Astrocyte (in vitro differentiated cells and primary cell): ENCODE results near the gene SSBP3. TPM values are rescaled to one million over a fixed set of nuclear protein-coding genes. Genes with fewer than 3 reads are reported as not detected.
A peak's percentile ranks its signal among the peaks of the same experiment; 100 is the strongest.

ENCODE experiments used
- DNase-seq: peaks from one replicate; pipeline ENCODE4 v3.0.0-alpha.2; 2010; ENCODE audit warnings: low read depth
- FAIRE-seq: peaks from 2 replicates; lab custom pipeline; 2011; peaks lifted over from hg19 to GRCh38; lab: Jason Lieb, UNC
- H2AFZ ChIP-seq: 2 replicates; pipeline ENCODE4 v1.6.0; 2012; ENCODE audit warnings: low read depth, low read length, inconsistent platforms
- H3K27ac ChIP-seq: 2 replicates; pipeline ENCODE4 v1.5.1; 2011; ENCODE audit warnings: low read depth, low read length, inconsistent platforms
- H3K27me3 ChIP-seq: 2 replicates; pipeline ENCODE4 v1.6.0; 2011; ENCODE audit warnings: low read length, inconsistent platforms; ENCODE audit not compliant: insufficient read depth
- H3K36me3 ChIP-seq: 2 replicates; pipeline ENCODE4 v1.5.1; 2011; ENCODE audit warnings: low read length, inconsistent platforms; ENCODE audit not compliant: insufficient read depth
- H3K4me1 ChIP-seq: 2 replicates; pipeline ENCODE4 v1.5.1; 2011; ENCODE audit warnings: low read length, inconsistent platforms; ENCODE audit not compliant: insufficient read depth
- H3K4me2 ChIP-seq: 2 replicates; pipeline ENCODE4 v1.6.0; 2012; ENCODE audit warnings: low read length, inconsistent platforms
- H3K4me3 ChIP-seq: 2 replicates; pipeline ENCODE4 v1.5.1; 2011; ENCODE audit warnings: low read depth, mild to moderate bottlenecking, low read length, inconsistent platforms; ENCODE audit not compliant: insufficient read depth
- H3K79me2 ChIP-seq: 2 replicates; pipeline ENCODE4 v1.6.0; 2012; ENCODE audit warnings: mild to moderate bottlenecking, low read length, inconsistent platforms; ENCODE audit not compliant: insufficient read depth
- H3K9ac ChIP-seq: 2 replicates; pipeline ENCODE4 v1.6.0; 2012; ENCODE audit warnings: mild to moderate bottlenecking, low read length, inconsistent platforms
- H3K9me3 ChIP-seq: 2 replicates; pipeline ENCODE4 v1.5.1; 2012; ENCODE audit warnings: low read depth, mild to moderate bottlenecking, low read length, inconsistent platforms; ENCODE audit not compliant: insufficient read depth
- H4K20me1 ChIP-seq: 2 replicates; pipeline ENCODE4 v1.6.0; 2012; ENCODE audit warnings: low read length, inconsistent platforms; ENCODE audit not compliant: insufficient read depth
- H3K27ac Mint-ChIP-seq: one replicate; pipeline ENCODE4 v1.8.0; 2021; ENCODE audit warnings: mild to moderate bottlenecking, mixed read lengths; ENCODE audit not compliant: unreplicated experiment
- H3K27me3 Mint-ChIP-seq: one replicate; pipeline ENCODE4 v1.8.0; 2021; ENCODE audit warnings: low read depth, mixed read lengths; ENCODE audit not compliant: unreplicated experiment
- H3K36me3 Mint-ChIP-seq: one replicate; pipeline ENCODE4 v1.8.0; 2021; ENCODE audit warnings: low read depth, mixed read lengths; ENCODE audit not compliant: unreplicated experiment
- H3K4me1 Mint-ChIP-seq: one replicate; pipeline ENCODE4 v1.8.0; 2021; ENCODE audit warnings: low read depth, mixed read lengths; ENCODE audit not compliant: unreplicated experiment
- H3K4me3 Mint-ChIP-seq: one replicate; pipeline ENCODE4 v1.8.0; 2021; ENCODE audit warnings: mild to moderate bottlenecking, moderate library complexity, mixed read lengths; ENCODE audit not compliant: unreplicated experiment
- H3K9me3 Mint-ChIP-seq: one replicate; pipeline ENCODE4 v1.8.0; 2021; ENCODE audit warnings: mild to moderate bottlenecking, mixed read lengths; ENCODE audit not compliant: unreplicated experiment
- CTCF ChIP-seq: IDR thresholded peaks from 2 replicates; pipeline ENCODE4 v1.5.1; 2011; ENCODE audit warnings: low read depth, mild to moderate bottlenecking, inconsistent platforms, low read length, moderate library complexity; ENCODE audit not compliant: insufficient read depth
- EZH2 ChIP-seq: IDR thresholded peaks from 2 replicates; pipeline ENCODE4 v1.6.1; 2012; ENCODE audit warnings: mild to moderate bottlenecking, low read length, inconsistent platforms; ENCODE audit not compliant: insufficient read depth
- total RNA-seq: library from RNA; stranded (reverse); gene quantifications from 2 replicates; pipeline ENCODE4 v1.2.1, GENCODE V29; 2021

The SSBP3 gene
- total RNA-seq, 1 donor from 2014 or later: 89.8 TPM

- Histone ChIP-seq H3K9ac (no peak overlapping the region), H3K36me3 (no peaks in the 10 kb centered on the region), H3K4me3 (no peak overlapping the region), H4K20me1 (peaks cover 69% of the 10 kb centered on the region), H3K9me3 (no peaks in the 10 kb centered on the region), H3K27ac (no peak overlapping the region), H2AFZ (no peak overlapping the region), H3K79me2 (peaks cover 36% of the 10 kb centered on the region), H3K4me1 (peaks cover 19% of the 10 kb centered on the region), H3K4me2 (no peak overlapping the region), H3K27me3 (no peaks in the 10 kb centered on the region)
- TF ChIP-seq EZH2 (no peak), CTCF (no peak)
- DNase-seq (no peak), FAIRE-seq (no peak)
- Mint-ChIP-seq H3K4me3 (peak overlapping the region; percentile 68), H3K9me3 (no peaks in the 10 kb centered on the region), H3K27me3 (no peaks in the 10 kb centered on the region), H3K36me3 (peaks cover 16% of the 10 kb centered on the region), H3K27ac (peak overlapping the region; percentile 47), H3K4me1 (peaks cover 43% of the 10 kb centered on the region)
Observed at GRCh38 chr1:54309631-54310366, 96.4 kb downstream of the SSBP3 start.

- H3K4me1 ChIP-seq: peaks cover 17% of the 10 kb centered on the region
- Mint-ChIP-seq H3K27ac (peak overlapping the region; percentile 20), H3K4me1 (peaks cover 46% of the 10 kb centered on the region), H3K9me3 (no peaks in the 10 kb centered on the region), H3K4me3 (no peak overlapping the region), H3K27me3 (no peaks in the 10 kb centered on the region), H3K36me3 (peaks cover 14% of the 10 kb centered on the region)
- H3K9me3 ChIP-seq: no peaks in the 10 kb centered on the region
- no peak overlapping the region for H3K4me3 ChIP-seq
- TF ChIP-seq CTCF: no peak
- TF ChIP-seq EZH2: no peak
- H3K4me2 ChIP-seq: no peak overlapping the region
- DNase-seq: no peak
- peaks cover 86% of the 10 kb centered on the region for H4K20me1 ChIP-seq
- no peak overlapping the region for H3K9ac ChIP-seq
- H2AFZ ChIP-seq: no peak overlapping the region
- no peaks in the 10 kb centered on the region for H3K27me3 ChIP-seq
- H3K36me3 ChIP-seq: no peaks in the 10 kb centered on the region
- no peak overlapping the region for H3K27ac ChIP-seq
- H3K79me2 ChIP-seq: peaks cover 50% of the 10 kb centered on the region
- no peak for FAIRE-seq
Observed at GRCh38 chr1:54307305-54307704, 98.9 kb downstream of the SSBP3 start.

- Histone ChIP-seq H3K4me1 (peaks cover 10% of the 10 kb centered on the region), H3K27ac (no peak overlapping the region)
Observed at GRCh38 chr1:54305906-54306514, 100.2 kb downstream of the SSBP3 start.

More at GRCh38 chr1:54305906-54306514, 100.2 kb downstream of the SSBP3 start:
- Histone ChIP-seq H3K4me2 (no peak overlapping the region), H2AFZ (no peak overlapping the region), H3K9ac (no peak overlapping the region), H3K9me3 (no peaks in the 10 kb centered on the region), H3K79me2 (peaks cover 51% of the 10 kb centered on the region), H3K4me3 (no peak overlapping the region), H3K36me3 (no peaks in the 10 kb centered on the region), H4K20me1 (peaks cover 89% of the 10 kb centered on the region), H3K27me3 (no peaks in the 10 kb centered on the region)
- H3K4me3 Mint-ChIP-seq: no peak overlapping the region
- H3K27me3 Mint-ChIP-seq: no peaks in the 10 kb centered on the region
- H3K27ac Mint-ChIP-seq: peak overlapping the region; percentile 1
- no peak for TF ChIP-seq EZH2
- TF ChIP-seq CTCF: no peak
- H3K36me3 Mint-ChIP-seq: peaks cover 16% of the 10 kb centered on the region
- DNase-seq: no peak
- no peak for FAIRE-seq
- peaks cover 40% of the 10 kb centered on the region for H3K4me1 Mint-ChIP-seq
- H3K9me3 Mint-ChIP-seq: no peaks in the 10 kb centered on the region
